ENCODE data around the gene OSTC.
"Not testable (repeated sequence)": the region's sequence is repeated elsewhere in the genome, so short reads cannot be mapped to it uniquely, and the experiment has no call there.

OSTC gene

DNA sequence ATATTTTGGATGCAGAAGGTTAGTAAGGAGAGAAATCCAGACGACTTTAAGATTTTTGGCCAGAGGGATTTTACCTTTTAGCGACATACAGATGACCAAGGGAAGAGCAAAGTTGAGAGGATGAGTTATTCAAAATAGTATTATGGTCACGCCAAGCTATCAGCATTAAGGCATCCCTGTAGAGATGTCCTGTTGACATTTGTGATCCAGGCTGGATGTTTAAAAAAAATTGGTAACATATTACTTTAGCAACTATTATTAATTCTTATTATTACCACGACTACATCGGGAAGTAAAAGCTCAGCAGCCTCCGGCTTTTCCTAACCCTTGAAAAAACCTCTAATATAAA lies 562 bp upstream of the OSTC start:
- DNase-seq: no peak

DNA sequence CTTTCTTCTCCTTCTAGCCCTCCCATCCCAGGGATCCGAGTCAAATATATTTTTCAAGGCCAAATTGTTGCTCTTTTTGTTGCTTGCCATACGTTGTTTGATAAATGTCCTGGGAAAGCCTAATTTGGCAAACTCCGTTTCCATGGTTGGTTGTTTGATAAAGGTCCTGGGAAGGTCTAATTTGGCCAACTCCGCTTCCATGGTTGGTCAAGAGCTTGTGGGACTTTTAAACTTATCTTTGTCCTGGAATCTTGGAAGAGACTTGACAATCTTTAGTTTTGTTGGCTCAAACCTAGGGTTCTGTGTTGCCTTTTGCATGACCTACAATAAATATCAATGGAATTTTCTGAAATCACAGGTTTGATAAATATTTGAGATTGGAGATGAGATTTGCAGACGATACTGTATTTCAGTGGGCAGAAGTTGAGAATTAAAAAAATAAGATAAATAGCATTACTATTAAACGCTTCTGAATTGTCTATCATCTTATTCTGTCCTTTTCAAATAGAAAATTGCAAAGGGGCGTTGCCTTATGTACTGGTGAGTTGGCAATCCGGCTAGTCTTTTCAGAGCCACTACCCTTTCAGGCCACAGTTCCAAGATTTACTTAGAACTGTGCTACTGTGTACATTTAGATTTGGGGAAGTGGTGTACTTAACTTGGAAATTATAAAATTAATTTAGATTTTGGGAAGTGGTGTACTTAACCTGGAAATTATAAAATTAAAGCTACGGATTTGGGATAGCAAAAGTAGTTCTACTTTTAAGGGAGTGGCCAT lies 804 bp downstream of the OSTC start:
- no peak for DNase-seq

DNA sequence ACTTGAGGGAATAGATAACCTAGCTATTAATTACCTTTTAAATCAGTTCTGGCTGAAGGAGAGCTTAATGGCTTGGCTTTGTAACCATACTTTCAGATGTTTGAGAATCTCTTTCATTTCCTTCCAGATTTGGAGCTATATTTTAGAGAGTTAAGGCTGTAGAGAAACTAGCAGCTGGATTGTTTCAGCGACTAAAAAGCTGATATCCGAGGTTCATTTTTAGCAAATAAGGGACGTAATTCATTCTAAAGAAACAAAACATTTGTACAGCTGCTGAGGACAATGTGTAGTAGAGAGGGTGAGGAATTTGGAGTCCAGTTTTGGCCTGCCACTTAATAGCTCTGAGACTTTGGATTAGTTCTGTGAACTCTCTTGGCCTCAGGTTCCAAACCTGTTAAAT lies 12.2 kb downstream of the OSTC start:
- no peak for DNase-seq

DNA sequence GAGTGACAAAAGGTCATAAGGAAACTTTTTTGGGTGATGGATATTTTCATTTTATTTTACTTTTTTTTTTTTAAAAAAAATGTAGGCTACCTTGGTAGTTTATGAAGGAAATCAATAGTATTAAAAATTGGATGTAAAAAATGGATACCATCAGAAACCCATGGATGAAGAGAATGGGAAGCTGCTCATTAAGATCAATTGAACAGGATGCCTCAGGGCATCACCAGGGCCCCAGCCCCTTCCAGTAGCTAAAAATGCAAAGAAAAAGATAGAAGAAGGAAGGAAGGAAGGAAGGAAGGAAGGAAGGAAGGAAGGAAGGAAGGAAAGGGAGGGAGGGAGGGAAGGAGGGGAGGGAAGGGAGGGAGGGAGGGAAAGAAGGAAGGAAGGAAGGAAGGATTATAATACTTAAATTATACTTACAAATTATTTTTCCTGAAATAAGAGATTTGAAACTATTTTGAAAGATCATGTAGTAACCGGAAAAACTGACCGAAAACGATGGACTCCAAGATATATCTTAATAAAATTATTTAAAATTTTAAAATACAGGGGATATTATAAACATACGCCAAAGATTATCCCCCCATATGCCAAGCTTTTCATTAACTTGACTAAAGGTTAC lies 24.1 kb downstream of the OSTC start:
- no peak for DNase-seq

DNA sequence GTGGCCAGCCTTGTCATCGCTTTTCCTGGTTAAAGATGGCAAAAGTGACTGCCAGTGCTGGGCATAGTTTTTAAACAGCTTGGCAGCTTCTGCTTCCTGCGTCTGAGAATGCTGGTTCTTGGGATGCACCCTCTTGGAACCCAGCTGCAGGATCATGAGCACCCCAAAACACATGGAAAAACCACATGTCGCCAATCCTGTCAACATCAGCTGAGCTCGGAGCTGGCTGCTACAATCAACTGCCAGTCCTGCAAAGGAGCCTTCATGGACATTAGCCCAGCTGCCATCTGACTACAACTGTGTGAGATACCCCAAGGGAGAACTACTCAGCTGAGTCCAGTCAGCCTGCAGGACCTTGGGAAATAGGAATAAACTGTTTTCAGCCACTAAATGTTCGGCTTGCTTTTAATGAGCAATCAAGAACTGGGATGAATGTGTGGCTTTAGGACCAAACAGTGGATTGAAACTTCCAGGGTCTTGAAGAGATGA lies 31.0 kb downstream of the OSTC start:
- no peak for DNase-seq

DNA sequence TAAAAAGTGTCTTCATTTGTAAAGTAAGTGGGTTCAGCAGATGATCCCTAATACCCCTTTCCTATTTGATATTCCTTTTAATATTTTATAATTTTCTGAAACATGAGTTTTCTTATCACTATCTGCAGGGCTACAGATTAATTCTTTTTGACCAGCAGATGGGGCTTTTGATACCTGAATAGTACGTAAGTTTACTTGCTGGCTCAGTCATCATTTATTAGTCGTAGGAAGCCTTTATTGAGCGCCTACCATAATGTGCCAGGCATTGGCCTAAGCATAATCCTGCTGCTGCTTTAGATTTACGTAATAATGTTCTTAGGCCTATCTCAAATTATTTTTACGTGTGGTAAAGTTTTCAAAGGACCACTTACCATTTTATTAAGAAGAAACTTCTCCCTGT lies 33.1 kb downstream of the OSTC start:
- no peak for DNase-seq

DNA sequence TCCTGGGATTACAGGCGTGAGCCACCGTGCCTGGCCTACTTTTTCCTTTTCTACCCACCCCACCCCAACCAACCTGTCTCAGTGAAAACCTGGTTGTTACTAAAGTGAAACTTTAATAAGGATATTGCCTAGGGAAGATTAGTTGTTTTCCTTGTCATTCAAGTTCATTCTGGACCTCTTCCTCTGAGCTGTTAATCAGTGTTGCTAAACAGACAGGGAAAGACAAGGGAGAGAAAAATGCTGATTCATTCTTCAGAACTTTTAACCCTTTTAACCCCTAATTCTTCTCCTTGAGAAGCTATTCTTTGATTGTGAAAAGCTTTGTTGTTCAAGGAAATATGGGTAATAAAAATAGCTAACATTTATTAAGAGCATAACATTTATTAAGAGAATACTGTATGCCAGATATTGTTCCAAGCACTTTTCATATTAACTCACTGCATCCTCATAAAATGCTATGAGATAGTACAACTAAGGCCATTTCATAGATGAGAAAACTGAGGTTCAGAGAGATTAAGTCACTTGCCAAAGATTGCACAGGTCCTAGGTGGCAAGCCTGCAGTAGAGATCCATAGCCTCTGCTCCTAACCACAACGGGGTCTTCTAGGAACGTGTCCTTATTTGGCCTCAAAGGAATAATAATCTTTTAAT lies 34.8 kb downstream of the OSTC start:
- DNase-seq: no peak

DNA sequence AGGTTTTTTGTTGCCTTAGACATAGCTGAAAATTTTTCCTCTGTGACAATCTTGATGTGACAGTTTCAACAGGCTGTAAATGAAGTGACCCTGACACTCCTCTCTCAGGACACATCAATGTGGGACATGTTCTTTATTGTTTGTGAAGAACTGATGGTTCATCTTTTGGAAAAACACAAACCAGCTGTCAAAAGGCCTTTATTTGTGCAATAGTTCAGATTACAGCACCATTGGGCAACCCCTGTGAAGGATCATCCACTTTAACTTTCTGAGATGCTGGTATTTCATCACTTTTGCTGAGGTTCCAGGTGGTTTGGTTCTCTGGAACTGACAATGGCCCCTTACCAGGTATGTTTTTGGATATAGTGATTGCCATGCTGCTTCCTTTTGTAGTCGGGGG lies 40.3 kb downstream of the OSTC start:
- no peak for DNase-seq

DNA sequence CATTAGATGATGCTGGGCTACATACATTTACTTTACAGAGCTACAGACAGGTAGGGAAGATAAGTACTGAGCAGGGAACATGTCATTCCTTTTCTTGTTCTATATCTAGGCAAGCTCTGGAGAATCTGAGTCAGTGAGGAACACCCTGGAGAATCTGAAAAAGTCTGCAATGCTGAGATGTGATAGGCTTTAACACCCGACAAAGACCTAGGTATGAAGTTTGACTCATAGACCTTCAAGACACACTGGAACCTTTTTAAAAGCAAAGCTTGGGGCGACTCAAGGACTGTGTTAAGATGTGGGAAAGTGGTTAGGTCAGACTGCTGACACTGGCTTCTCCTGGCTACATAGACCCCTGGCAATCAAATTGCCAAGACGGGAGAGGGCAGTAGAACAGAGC lies 42.8 kb downstream of the OSTC start:
- no peak for DNase-seq

DNA sequence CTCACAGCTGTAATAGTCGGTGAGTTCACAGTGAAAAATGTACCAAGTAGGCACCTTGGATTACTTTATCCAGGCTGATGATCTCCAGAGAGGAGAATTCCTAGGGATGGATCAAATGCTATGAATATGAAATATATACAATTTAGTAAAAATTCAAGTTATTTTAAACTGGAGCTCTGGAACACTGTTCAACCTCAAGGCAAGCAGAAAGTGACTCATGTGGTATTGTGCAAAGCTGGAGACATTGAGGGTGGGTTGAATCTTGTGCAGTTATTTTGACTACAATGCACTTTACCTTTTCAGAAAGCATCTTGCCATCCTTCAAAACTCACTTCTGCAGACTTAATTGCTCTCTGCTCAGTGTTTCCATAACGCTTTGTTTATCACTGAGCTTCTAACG lies 43.4 kb downstream of the OSTC start:
- DNase-seq: no peak

DNA sequence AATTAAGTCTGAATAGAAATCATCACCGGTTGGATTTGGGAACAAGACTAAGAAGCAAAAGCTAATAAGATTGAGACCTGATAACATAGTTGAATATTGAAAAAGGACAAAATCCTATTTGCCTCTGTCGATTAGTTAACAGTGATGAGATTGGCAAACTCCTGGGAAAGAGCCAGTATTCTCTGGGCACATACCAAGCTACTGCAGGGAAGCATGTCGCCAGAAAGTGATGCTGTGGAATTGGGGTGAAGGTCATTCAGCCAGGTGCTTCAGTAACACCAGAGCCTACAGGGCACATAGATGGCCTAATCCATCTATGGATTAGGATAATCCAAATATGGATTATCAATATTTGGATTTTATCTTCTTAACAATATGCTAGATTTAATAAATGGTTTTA lies 44.0 kb downstream of the OSTC start:
- no peak for DNase-seq

DNA sequence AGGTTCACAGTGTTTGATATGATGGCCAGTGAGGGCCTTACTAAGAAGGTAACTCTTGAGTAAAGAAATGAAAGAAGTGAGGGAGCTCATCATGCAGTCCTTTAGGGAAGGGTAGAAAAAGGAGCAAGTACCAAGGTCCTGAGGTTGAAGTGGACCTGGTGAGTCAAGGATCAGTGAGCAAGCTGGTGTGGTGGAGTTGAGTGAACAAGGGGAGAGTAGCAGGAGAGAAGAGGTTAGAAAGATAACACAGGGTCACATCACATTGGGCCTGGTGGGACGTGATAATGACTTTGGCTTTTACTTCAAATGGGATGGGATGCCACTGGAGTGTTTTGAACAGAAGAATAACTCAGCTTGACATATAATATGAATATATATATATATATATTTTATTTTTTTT lies 44.7 kb downstream of the OSTC start:
- no peak for DNase-seq

DNA sequence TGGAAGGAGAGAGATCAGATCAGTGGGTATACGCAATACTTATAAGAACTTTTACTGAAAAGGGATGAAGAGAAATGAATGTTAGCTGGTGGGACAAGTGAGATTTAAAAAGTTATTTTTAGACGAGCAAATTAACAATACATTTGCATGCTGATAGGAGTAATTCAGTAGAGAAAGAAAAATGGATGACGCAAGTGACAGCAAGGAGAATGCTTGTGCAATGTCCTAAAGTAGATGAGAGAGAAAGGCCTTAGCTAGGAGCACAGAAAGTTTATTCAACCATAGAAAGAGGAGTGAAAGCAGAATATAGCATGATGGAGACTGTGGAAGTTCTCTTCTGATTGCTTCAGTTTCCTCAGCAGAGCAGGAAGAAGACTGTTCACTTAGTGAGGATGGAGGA lies 45.8 kb downstream of the OSTC start:
- DNase-seq: no peak

DNA sequence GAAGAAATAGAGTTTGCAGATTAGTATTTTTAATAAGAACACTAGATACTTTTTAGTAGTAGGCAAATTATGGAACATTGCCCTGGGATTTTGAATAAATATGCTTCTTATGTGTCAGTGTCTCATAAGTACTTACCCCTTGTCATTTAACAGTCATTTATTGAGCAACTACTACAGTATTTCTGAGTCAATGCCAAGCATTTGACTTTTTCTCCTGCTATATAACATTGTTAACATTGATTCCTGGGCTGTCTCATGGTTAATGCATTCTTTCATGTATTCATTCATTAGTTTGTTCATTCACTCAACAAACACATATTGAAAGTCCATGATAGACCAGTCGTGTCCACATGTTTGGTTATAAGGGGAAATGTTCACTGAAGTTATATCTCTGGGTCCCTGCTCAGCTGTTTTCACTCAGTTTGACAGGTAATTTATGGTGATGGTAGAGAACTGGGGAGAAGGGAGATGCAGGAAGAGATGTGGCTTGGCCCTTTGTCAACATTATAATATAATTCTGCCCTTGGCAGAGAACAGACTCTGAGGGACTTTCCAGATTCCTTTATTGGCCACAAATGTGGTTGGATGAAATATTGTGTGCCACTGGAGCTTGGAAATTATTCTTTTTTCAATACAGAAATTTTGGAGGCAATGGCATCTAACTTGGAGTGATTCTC lies 49.8 kb downstream of the OSTC start:
- no peak for DNase-seq

DNA sequence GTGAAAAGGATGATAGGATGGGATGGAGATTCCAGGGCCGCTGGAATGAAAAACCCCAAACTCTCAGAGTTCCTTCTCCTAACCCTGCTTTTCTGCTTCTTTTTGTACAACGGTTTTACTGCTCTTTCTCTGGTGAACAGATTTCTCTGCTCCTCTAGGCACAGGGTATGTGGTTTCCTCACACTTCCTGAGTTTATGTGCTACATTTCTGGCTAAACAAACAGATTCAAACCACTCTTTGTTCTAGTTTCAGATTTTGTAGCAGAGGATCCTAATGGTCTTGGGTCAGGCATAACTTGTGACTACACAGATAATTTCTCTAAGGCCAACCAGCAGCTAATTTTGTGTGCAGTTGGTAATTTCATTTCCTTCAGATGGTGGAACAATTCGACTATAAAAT lies 52.6 kb downstream of the OSTC start:
- DNase-seq: no peak

DNA sequence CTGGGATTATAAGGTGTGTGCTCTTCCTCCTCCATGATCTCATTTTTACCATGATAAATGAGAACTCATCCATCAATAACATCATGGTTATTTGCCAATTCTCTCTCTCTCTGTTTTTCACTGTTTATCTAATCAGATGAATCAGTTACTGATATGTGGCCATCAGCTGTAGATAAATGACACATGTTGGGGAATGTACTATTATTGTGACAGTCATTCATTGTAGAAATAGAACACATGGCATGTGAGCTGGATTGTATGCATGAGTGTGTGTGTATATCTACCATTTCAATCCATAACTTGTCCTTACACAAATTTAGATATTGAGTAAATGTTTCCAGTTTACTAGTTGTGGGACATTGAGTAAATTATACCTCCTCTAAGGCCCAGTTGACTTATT lies 53.0 kb downstream of the OSTC start:
- DNase-seq: no peak

DNA sequence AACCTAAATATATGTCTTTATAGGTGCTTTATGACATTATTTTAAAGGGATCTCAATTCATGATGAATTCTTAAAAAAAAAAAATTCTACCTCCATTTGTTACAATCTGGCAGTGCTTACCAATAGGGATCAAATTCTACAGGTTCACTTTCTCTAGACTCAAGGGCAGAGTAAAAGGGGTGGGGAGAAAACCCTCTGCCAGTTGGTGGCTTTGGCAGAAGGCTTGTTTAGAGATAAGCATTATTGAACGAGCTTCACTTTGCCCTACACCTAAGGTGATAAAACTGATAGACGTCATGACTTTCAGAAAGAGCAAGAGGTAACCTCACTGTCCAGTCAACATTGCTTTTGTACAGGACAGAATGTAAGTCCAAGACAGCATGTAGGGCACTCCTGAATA lies 53.6 kb downstream of the OSTC start:
- DNase-seq: no peak

DNA sequence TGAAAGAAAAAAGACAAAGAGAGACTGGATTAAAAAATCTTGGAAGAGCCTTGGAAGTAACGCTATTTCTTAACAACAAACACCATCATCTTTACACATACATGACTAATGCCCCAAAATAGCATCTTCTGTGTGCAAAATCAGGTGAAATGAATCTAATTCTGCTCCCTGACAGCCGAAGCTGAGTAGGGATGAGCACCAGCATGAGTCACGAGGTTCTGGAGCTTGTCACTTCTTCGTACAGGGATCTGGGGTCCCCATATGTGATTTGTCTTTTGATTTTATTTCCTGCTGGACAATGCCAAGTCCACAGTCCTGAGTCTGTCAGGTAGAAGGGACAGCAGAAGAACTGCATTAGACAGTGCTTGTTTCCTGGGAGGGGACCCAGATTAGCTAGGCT lies 55.9 kb downstream of the OSTC start:
- DNase-seq: no peak

DNA sequence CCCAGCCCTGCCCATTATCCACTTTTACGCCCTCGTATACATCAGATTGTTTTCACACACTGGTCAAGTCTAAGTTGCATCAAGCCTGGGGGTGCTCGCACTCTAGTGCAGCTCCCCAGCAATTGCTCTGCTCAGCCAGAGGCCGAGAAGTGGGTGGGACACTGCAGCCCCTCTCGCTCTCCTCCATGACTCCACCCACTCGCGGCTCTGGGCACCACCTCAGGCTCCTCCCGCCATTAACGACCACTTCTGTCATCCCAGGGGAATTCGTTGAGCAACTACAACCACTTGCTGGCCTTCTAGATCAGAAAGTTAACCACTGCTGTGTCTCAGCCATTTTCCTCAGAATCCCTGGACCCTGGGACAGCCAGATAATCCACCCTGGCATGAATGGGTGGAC lies 58.8 kb downstream of the OSTC start:
- DNase-seq: no peak

DNA sequence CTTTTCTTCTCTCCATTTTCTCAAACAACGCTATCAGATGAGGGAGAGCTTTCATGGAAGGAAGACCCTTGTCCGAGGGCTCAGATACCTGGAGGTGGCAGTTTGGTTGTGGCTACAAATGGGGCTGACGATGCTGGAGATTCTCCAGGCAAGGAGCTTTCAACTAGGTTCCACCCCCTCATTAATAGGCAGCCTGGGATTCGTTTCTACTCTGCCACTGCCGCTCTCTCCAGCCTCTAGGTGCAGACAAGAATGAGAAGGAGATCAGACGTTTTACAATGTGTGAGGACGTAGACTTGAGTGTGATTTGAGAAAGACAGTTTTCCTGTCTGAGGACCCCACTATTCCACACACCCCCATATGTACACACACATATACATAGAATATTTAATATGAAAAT lies 59.3 kb downstream of the OSTC start:
- DNase-seq: no peak

DNA sequence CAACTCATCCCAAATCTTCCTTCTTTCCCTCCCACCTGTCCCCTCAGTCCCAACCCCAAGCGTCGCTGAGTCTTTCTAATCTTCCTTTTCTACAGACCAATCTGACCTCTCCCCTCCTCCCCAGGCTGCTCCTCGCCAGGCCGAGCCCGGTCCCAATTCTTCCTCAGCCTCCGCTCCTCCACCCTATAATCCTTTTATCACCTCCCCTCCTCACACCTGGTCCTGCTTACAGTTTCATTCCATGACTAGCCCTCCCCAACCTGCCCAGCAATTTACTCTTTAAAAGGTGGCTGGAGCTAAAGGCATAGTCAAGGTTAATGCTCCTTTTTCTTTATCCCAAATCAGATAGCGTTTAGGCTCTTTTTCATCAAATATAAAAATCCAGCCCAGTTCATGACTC lies 60.2 kb downstream of the OSTC start:
- DNase-seq: not testable (repeated sequence)

DNA sequence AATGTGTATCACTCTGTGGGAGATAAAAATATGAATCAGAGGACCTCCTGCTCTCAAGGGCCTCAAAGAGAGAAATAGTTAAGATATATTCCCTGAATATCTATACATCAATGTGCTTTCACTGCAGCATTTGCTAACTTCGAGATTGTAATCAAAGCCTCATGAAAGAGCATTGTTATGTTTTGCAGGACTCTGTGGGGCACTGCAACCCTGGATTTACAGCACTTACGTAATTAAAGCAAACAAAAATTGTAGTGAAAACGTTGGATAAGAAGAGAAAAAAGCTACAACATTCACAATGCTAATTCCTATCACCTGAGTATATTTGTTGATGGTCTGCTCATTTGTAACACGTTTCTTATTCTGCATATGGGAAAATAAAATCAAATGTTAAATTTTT lies 64.5 kb downstream of the OSTC start:
- DNase-seq: no peak

DNA sequence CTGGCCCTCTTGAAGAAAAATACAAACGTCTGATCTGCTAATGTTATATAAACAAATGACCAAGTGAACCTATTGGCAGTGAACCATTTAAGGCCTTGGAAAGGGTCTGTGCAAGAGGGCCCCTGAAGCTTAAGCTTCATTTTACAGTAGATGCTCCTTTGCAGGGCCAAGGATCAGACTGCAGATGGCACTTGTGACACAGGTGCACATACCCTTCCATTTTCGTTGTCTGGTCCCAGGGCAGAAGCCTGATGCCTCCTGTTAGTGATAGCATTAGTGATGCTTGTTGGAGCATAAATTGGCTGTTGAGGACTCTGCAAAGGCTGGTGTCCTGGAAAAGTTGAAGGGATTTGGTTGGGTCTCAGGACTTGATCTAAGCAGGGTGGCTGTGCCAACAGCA lies 65.9 kb downstream of the OSTC start:
- no peak for DNase-seq

DNA sequence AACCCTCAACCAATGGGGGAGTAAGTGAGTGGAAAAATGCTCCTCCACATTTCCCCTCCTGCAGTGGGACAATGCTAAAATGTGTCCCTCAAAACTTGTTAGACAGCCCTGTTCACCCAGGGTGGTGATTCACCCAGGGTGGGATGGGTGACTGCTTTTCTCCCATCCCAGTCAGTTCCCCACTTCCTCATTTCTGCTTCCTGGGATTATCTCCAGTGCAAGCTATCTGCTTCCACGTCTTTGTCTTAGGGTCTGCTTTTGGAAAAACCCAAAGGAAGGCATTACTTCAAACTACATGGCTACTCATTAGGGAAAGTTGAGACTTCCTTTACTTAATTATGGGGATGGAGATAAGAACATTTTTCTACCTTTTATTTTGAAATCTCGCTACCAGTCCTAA lies 67.0 kb downstream of the OSTC start:
- DNase-seq: no peak
